ENCODE results near the gene CASQ1.

CASQ1 gene

GRCh38 chr1:160179336-160179735 is 11.0 kb upstream of the CASQ1 start:
- TF ChIP-seq BHLHE40 (IDR thresholded peaks at IDR 0.05; ENCODE audit: borderline replicate concordance) = no peak
- DNase-seq (ENCODE audit: extremely low spot score) = no peak
- POLR2A ChIA-PET = no interaction called here
- CTCF ChIA-PET = no interaction called here

GRCh38 chr1:160186246-160186645 is 4.1 kb upstream of the CASQ1 start:
- CTCF ChIA-PET = no interaction called here
- POLR2A ChIA-PET = no interaction called here
- TF ChIP-seq ARNT (IDR thresholded peaks at IDR 0.05) = no peak
- no peak for TF ChIP-seq FOXK2 (IDR thresholded peaks at IDR 0.05)
- no peak for TF ChIP-seq HDGF (IDR thresholded peaks at IDR 0.05; ENCODE audit: borderline replicate concordance)
- TF ChIP-seq CTBP1 (IDR thresholded peaks at IDR 0.05; ENCODE audit: borderline replicate concordance) = no peak
- no peak for TF ChIP-seq LEF1 (IDR thresholded peaks at IDR 0.05; ENCODE audit: borderline replicate concordance)
- TF ChIP-seq ELF4 (IDR thresholded peaks at IDR 0.05) = no peak
- TF ChIP-seq BHLHE40 (IDR thresholded peaks at IDR 0.05; ENCODE audit: borderline replicate concordance) = no peak
- TF ChIP-seq SP1 (IDR thresholded peaks at IDR 0.05) = no peak
- TF ChIP-seq FOXA1 (IDR thresholded peaks at IDR 0.05) = no peak
- TF ChIP-seq PKNOX1 (IDR thresholded peaks at IDR 0.05) = no peak
- TF ChIP-seq TARDBP (IDR thresholded peaks at IDR 0.05) = no peak
- no peak for TF ChIP-seq L3MBTL2 (conservative IDR thresholded peaks at IDR 0.05)
- TF ChIP-seq ZNF384 (IDR thresholded peaks at IDR 0.05) = no peak
- DNase-seq (ENCODE audit: extremely low spot score) = no peak

GRCh38 chr1:160186729-160187128 is 3.6 kb upstream of the CASQ1 start:
- POLR2A ChIA-PET = no interaction called here
- no peak for DNase-seq (ENCODE audit: extremely low spot score)
- CTCF ChIA-PET = no interaction called here

GRCh38 chr1:160187407-160187806 is 3.0 kb upstream of the CASQ1 start:
- TF ChIP-seq L3MBTL2 (conservative IDR thresholded peaks at IDR 0.05) (no peak), TARDBP (IDR thresholded peaks at IDR 0.05) (no peak), CTBP1 (IDR thresholded peaks at IDR 0.05; ENCODE audit: borderline replicate concordance) (no peak), NFRKB (IDR thresholded peaks at IDR 0.05) (no peak), ARNT (IDR thresholded peaks at IDR 0.05) (no peak)
- CTCF ChIA-PET = no interaction called here
- POLR2A ChIA-PET = no interaction called here
- DNase-seq (ENCODE audit: extremely low spot score) = no peak

More at GRCh38 chr1:160186729-160187128, 3.6 kb upstream of the CASQ1 start:
- TF ChIP-seq SP1 (IDR thresholded peaks at IDR 0.05) (no peak), NFRKB (IDR thresholded peaks at IDR 0.05) (no peak), HDGF (IDR thresholded peaks at IDR 0.05; ENCODE audit: borderline replicate concordance) (no peak), ARNT (IDR thresholded peaks at IDR 0.05) (no peak)

GRCh38 chr1:160188341-160188740 is 2.0 kb upstream of the CASQ1 start:
- ChIA-PET POLR2A (no interaction called here), CTCF (interaction anchor here (1.6 kb wide), 1 partner anchor 64 kb away, joined by 4 read pairs; no protein-coding TSS in a partner anchor)

GRCh38 chr1:160191756-160192155 is 1.4 kb downstream of the CASQ1 start:
- ChIA-PET CTCF (interaction anchor here (1.6 to 3.4 kb wide), 3 partner anchors 28 to 100 kb away, joined by 9 to 30 read pairs (median 16); no protein-coding TSS in a partner anchor), POLR2A (no interaction called here)
- TF ChIP-seq L3MBTL2 (conservative IDR thresholded peaks at IDR 0.05) (no peak), CTBP1 (IDR thresholded peaks at IDR 0.05; ENCODE audit: borderline replicate concordance) (no peak), FOXA1 (IDR thresholded peaks at IDR 0.05) (no peak), NFRKB (IDR thresholded peaks at IDR 0.05) (no peak), BHLHE40 (IDR thresholded peaks at IDR 0.05; ENCODE audit: borderline replicate concordance) (no peak), TARDBP (IDR thresholded peaks at IDR 0.05) (no peak), SP1 (IDR thresholded peaks at IDR 0.05) (no peak), FOXM1 (IDR thresholded peaks at IDR 0.05; ENCODE audit: borderline replicate concordance) (no peak), PKNOX1 (IDR thresholded peaks at IDR 0.05) (no peak), FOXK2 (IDR thresholded peaks at IDR 0.05) (no peak), HDGF (IDR thresholded peaks at IDR 0.05; ENCODE audit: borderline replicate concordance) (no peak), ZNF384 (IDR thresholded peaks at IDR 0.05) (no peak), ARNT (IDR thresholded peaks at IDR 0.05) (no peak), SUZ12 (IDR thresholded peaks at IDR 0.05) (no peak), ELF4 (IDR thresholded peaks at IDR 0.05) (no peak), LEF1 (IDR thresholded peaks at IDR 0.05; ENCODE audit: borderline replicate concordance) (no peak)
- DNase-seq (ENCODE audit: extremely low spot score) = no peak

More at GRCh38 chr1:160188341-160188740, 2.0 kb upstream of the CASQ1 start:
- no peak for DNase-seq (ENCODE audit: extremely low spot score)
- TF ChIP-seq FOXK2 (IDR thresholded peaks at IDR 0.05) (no peak), TARDBP (IDR thresholded peaks at IDR 0.05) (no peak), SP1 (IDR thresholded peaks at IDR 0.05) (no peak), PKNOX1 (IDR thresholded peaks at IDR 0.05) (no peak), ARNT (IDR thresholded peaks at IDR 0.05) (no peak), FOXM1 (IDR thresholded peaks at IDR 0.05; ENCODE audit: borderline replicate concordance) (no peak), NFRKB (IDR thresholded peaks at IDR 0.05) (no peak), SUZ12 (IDR thresholded peaks at IDR 0.05) (no peak), LEF1 (IDR thresholded peaks at IDR 0.05; ENCODE audit: borderline replicate concordance) (no peak), L3MBTL2 (conservative IDR thresholded peaks at IDR 0.05) (no peak), CTBP1 (IDR thresholded peaks at IDR 0.05; ENCODE audit: borderline replicate concordance) (no peak), HDGF (IDR thresholded peaks at IDR 0.05; ENCODE audit: borderline replicate concordance) (no peak), BHLHE40 (IDR thresholded peaks at IDR 0.05; ENCODE audit: borderline replicate concordance) (no peak), FOXA1 (IDR thresholded peaks at IDR 0.05) (no peak), ZNF384 (IDR thresholded peaks at IDR 0.05) (no peak), ELF4 (IDR thresholded peaks at IDR 0.05) (no peak)

- TF ChIP-seq ZNF384 (IDR thresholded peaks at IDR 0.05) (no peak), NFRKB (IDR thresholded peaks at IDR 0.05) (no peak), PKNOX1 (IDR thresholded peaks at IDR 0.05) (no peak), ARNT (IDR thresholded peaks at IDR 0.05) (no peak), FOXA1 (IDR thresholded peaks at IDR 0.05) (no peak), TARDBP (IDR thresholded peaks at IDR 0.05) (no peak), SP1 (IDR thresholded peaks at IDR 0.05) (no peak), BHLHE40 (IDR thresholded peaks at IDR 0.05; ENCODE audit: borderline replicate concordance) (no peak), FOXM1 (IDR thresholded peaks at IDR 0.05; ENCODE audit: borderline replicate concordance) (no peak), ELF4 (IDR thresholded peaks at IDR 0.05) (no peak), LEF1 (IDR thresholded peaks at IDR 0.05; ENCODE audit: borderline replicate concordance) (no peak), L3MBTL2 (conservative IDR thresholded peaks at IDR 0.05) (no peak), CTBP1 (IDR thresholded peaks at IDR 0.05; ENCODE audit: borderline replicate concordance) (no peak)
- CTCF ChIA-PET = interaction anchor here (1.8 to 3.4 kb wide), 3 partner anchors 28 to 100 kb away, joined by 16 to 30 read pairs (median 29); no protein-coding TSS in a partner anchor
- no peak for DNase-seq (ENCODE audit: extremely low spot score)
- POLR2A ChIA-PET = no interaction called here
Observed at GRCh38 chr1:160192234-160192633, 1.9 kb downstream of the CASQ1 start.

Measured in HEK293T (cell line).